NCI-H2081 (cell line): ENCODE measurements around the gene TAS1R1.
"Not testable (repeated sequence)": the region's sequence is repeated elsewhere in the genome, so short reads cannot be mapped to it uniquely, and the experiment has no call there.

Source experiments
- DNase-seq, 2 experiments: peaks; one replicate each; lab custom pipeline; 2025; lab: John Stamatoyannopoulos, UW

TAS1R1 gene

GRCh38 chr1:6521536-6521935 is 33.6 kb upstream of the TAS1R1 start:
- DNase-seq, result no peak

GRCh38 chr1:6523566-6523965 is 31.5 kb upstream of the TAS1R1 start:
- no peak for DNase-seq

GRCh38 chr1:6526316-6526715 is 28.8 kb upstream of the TAS1R1 start:
- no peak for DNase-seq

GRCh38 chr1:6528492-6528891 is 26.6 kb upstream of the TAS1R1 start:
- no peak for DNase-seq

- no peak for DNase-seq
These were observed 24.5 kb upstream of the TAS1R1 start for GRCh38 chr1:6530504-6531160.

GRCh38 chr1:6531996-6532395 is 23.1 kb upstream of the TAS1R1 start:
- DNase-seq, result no peak

GRCh38 chr1:6534248-6534822 is 20.8 kb upstream of the TAS1R1 start:
- DNase-seq, result no peak

- DNase-seq, result no peak
These were observed 19.9 kb upstream of the TAS1R1 start for GRCh38 chr1:6535214-6535613.

- DNase-seq, result no peak
These were observed 18.8 kb upstream of the TAS1R1 start for GRCh38 chr1:6536291-6536690.

GRCh38 chr1:6538956-6539355 is 16.2 kb upstream of the TAS1R1 start:
- no peak for DNase-seq

GRCh38 chr1:6544831-6545230 is 10.3 kb upstream of the TAS1R1 start:
- DNase-seq, result no peak

- DNase-seq, result no peak
These were observed 9.6 kb upstream of the TAS1R1 start for GRCh38 chr1:6545276-6546112.

- DNase-seq, result no peak
These were observed 8.8 kb upstream of the TAS1R1 start for GRCh38 chr1:6546326-6546725.

GRCh38 chr1:6547301-6547700 is 7.8 kb upstream of the TAS1R1 start:
- no peak for DNase-seq

- DNase-seq, result peak; percentile 91 to 93
These were observed 838 bp upstream of the TAS1R1 start, which contains the start of gene NOL9 for GRCh38 chr1:6554031-6554906. NOL9 (minus strand) TSS chr1:6554513; CDS start chr1:6554502, 11 bp downstream.

GRCh38 chr1:6557597-6557996 is 2.5 kb downstream of the TAS1R1 start:
- DNase-seq, result no peak

- DNase-seq, result not testable (repeated sequence)
These were observed 4.1 kb downstream of the TAS1R1 start for GRCh38 chr1:6559161-6559560.

- DNase-seq, result no peak
These were observed 5.2 kb downstream of the TAS1R1 start for GRCh38 chr1:6560267-6560666.

GRCh38 chr1:6569033-6569432 is 13.9 kb downstream of the TAS1R1 start:
- no peak for DNase-seq

- no peak for DNase-seq
These were observed 15.0 kb downstream of the TAS1R1 start for GRCh38 chr1:6570100-6570499.

GRCh38 chr1:6570987-6571386 is 15.9 kb downstream of the TAS1R1 start:
- DNase-seq, result no peak
